Stimulated activated CD4-positive, alpha-beta T cell treated with anti-CD3 and anti-CD28 coated beads, Interleukin-2, amount 100 ng/mL, for 24 hours (primary cell): ENCODE data around the gene MUC6.

ENCODE experiments used
- DNase-seq, 2 donors: peaks; one replicate each; pipeline ENCODE4 v3.0.0-alpha.2; 2020

The MUC6 gene

DNA sequence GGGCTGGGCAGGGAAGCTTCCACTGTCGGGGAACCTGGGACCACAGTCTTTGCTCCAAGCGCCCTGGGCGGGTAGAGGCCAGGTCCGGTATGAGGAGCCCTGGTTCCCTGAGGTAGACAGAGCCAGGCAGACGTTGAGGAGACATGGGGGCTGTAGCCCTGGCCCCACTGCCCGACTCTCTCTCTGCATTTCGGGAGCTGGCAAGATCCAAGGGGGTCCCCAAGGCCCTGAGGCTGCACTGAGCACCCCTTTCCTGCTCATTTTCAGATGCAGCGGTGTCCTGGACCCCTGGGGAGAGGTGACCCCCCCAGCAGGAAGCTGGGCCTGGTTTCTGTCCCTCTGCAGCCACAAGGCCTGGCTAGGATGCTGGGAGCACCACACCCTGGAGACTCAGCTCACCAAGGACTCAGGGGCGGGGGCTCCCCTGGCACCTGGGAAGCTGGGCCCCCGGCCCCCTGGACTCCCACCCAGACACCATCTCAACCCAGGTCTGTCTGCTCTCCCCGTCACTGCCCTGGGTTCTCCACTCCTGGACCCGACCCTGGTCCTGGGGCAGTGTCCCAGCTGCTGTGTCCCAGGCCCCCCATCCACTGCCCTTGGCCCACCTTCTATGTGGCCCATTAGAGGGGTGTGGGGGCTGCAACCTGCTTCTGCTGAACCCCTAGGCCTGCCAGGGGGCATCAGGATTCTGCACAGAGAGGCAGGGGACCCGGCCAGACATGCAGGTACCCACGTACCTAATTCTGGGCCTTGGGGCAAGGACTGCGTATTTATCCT is 15.0 kb upstream of the MUC6 start:
- no peak for DNase-seq

DNA sequence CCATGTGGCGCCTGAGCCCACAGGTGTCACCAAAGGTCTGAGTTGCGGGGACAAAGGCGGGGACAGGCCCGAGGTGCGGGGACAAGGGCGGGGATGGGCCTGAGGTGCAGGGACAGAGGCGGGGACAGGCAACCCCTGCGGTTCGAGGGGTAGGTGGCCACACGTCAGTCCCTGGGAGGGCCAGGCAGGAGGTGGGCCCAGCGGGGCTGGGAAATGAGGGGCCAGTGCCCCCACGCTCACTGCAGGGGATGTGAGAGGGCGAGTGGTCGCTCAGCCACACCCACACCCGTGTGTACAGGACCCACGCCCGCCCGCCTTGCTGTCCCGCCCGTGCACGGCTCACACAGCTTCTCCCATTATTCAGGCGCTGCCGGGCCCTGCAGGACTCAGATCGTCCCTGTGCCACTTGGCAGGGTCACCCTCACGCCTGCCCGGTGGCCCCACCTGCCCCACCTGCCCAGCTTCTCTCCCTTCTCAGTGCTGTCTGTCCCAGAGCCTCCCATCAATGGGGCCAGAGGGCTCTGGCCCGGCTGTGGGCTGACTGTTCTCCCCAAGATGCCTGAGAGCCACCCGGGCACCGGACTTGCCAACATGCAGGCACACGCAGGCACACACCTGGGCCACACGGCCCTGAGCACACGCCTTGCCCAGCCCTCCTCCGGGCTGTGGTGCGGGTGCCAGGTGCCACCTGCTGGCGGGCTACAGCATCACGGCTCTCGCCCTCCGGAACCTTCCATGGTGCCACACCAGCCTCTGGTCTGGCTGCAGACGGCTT is 14.2 kb upstream of the MUC6 start:
- peak; percentile 77 to 80 for DNase-seq

DNA sequence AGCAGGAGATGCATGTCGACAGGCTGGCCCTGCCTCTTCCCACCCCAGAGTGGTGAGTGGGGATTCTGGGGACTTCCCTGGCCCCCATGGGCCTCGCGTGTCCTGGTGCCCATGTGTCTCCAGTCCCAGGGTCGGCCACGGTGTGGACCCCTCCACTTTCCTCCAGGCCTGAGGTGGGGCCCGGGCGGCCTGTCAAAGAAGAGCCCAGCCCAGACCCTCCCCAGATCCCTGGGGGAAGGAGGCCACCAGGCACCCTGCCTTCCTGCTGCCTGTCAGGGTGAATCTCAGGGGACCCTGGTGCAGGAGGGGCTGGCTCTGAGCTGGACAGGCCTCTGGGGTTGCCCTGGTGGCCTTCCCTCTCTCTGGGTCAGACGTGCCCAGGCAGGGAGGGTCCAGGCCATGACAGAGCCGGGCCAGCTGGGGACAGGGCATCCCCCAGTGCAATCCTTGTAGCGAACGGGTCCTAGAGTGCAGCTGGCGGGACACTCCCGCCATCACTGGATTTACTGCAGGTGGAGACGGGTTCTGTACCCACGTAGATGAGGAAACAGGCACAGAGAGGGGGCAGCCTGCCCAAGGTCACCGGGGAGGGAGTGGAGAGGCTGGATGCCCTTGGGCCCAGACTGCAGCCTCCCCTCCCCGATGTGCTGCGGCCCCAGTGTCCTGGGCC is 13.5 kb upstream of the MUC6 start:
- no peak for DNase-seq

DNA sequence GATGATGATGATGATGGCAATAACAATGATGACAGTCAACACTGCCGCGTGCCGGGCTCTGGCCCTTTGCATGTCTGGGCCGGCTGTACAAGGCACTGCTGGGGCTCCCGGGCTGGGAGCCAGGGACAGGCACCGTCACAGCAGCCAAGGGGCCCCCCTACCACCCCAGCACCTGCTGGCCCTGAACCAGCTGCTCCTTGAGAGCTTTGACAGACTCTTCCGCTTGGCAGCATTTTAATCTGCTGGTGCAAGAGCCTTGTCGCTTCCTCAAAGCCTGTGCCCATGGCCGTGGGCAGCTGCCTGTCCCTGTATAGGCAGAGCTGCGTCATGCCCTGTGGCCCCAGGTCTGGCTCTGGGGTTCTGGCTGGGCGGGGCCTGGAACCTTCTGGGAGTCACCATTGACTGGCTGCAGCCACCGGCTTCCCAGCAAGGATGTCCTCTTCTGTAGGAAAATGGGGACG is 12.9 kb upstream of the MUC6 start:
- no peak for DNase-seq

DNA sequence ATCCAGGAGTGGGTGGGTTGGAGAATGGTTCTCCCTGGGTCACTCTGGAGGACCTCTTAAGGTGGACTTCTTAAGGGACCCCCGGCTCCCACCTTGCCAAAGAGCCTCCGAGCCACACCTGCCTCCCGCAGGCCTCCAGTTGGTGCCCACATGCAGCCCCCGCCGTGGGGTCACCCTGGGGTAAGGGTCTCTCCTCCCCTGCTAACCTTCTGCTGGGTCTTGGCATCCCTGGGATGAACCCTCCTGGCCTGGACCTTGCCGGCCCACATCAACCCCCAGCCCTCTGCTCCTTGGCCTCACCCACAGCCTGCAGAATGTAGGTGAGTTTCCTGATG is 12.5 kb upstream of the MUC6 start:
- DNase-seq = no peak

DNA sequence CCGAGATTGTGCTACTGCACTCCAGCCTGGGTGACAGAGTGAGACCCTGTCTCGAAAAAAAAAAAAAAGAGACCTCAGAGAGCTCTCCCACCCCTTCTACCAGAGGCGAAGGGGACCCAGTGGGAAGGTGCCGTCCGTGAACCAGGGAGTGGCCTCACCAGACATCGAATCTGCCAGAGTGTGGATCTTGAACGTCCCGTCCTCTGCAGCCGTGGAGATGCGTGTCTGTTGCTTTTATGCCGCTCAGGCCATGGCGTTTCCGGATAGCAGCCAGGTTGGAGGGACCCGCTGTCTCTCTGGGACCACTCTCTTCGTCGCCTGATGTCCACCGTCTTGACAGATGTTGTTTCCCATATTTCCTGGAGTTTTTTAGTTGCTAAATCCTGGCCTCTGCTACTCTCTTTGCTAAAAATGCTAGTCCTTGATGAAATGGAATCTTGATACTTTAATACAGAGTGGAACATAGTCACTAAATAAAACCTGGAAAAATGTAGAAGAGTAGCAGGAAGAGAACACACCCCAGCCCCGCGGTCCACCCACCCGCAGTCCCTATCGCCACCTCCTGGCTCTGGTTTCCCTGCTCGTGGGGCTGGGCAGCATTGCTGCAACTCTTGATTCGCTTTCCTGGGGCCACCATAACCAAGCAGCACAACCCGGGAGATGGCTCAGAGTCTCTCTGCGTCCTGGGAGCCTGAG is 12.0 kb upstream of the MUC6 start:
- no peak for DNase-seq

DNA sequence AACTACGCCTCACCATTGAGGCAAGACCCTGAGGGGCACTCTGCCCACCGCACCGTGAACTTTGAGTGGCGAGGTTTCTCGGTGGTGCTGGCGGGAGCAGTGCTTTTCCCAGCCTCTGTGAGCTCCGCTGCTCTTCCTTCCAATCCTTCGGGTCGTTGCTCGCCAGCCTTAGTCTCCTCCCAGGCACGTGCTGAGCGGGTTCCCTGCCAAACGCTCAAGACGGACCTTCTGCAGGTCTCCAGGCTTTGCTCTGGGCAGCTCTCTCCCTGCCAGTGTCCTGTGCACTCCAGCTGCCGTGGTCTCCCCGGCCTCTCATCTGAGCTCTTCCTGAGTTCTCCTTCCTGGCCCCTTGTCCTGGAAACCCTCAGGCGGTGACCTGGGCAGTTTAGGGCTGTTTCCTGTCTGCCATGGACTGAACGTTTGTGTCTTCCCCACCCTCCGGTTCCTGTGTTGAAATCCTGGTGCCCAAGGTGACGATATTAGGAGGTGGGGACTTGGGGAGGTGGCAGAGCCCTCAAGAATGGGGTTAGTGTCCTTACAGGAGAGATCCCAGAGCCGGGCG is 11.2 kb upstream of the MUC6 start:
- no peak for DNase-seq

DNA sequence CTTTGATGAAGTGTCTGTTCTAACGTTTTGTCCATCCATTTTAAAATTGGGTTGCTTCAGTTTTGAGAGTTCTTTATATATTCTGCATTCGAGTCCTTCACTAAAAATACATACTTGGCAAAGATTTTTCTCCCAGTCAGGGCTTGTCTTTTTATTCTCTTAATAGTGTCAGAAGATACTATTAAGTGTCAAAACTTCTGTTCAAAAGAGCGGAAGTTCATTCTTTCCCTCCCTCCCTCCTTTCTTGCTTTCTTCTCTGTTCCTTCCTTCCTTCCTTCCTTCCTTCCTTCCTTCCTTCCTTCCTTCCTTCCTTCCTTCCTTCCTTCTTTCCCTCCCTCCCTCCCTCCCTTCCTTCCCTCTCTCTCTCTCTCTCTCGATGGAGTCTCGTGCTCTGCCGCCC is 7.6 kb upstream of the MUC6 start:
- no peak for DNase-seq

DNA sequence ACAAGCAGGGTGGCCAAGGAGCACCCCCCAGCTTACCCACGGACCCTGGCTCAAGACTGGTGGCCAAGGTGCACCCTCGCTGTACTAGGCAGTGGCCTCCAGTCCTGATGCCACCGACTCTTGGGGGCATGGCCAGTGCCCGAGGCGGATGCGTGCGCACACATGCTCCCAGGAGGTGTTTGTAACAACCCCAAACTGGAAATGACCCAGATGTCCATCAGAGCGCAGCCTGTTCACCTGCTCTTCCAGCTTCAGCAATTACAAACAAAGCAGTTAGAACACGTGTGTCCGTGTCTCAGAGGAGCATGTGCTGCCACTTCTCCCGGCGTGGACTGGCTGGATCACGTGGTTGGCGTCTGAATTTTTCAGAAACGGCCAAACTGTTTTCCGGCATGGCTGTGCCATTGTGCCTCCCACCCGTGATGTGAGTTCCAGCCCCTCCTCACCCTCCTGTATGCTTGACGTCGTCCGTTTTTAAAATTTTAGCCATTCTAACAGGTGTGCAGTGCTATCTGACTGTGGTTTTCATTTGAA is 7.1 kb upstream of the MUC6 start:
- no peak for DNase-seq

DNA sequence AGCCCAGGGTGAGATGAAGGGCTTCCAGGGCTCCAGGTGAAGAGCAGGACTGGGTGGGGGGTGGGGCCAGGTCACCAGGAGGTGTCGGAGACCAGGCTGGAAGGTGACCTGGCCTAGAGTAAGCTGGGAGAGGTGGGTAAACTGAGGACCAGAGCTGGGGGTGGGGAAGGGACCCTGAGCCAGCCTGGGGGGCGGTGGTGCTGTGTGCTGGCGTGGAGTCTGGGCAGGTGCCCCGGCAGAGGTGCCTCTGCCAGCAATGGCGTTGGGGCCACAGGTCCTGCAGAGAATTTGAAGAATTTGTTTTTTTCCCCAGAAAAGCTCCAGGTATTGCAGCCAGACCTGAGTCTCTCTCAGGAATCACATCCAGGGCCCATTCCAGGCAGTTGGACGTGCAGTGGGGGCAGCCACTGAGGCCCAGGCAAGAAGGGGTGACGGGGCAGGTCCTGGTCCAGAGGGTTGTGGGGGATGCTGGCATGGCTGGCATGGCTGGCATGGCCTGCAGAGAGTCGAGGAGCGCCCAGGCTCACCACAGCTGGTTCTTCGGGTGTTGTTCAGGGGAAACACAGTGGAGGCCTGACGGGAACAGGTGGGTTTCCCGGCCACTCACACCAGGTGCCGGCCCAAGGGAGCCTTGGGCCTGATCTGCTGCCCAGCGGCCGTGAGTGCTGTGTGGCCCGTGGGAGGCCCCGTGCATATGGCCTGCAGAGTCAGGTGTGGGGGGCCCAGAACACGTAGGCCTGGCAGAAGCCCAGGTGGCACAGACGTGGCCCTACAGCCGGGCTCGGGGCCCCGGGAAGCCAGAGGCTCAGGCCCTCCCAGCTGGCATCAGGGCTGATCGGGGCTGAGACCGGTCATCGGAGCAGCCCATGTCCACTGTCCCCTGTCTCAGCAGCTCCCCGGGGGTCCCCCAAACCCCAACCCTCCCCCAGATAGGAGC is 6.4 kb upstream of the MUC6 start:
- no peak for DNase-seq

DNA sequence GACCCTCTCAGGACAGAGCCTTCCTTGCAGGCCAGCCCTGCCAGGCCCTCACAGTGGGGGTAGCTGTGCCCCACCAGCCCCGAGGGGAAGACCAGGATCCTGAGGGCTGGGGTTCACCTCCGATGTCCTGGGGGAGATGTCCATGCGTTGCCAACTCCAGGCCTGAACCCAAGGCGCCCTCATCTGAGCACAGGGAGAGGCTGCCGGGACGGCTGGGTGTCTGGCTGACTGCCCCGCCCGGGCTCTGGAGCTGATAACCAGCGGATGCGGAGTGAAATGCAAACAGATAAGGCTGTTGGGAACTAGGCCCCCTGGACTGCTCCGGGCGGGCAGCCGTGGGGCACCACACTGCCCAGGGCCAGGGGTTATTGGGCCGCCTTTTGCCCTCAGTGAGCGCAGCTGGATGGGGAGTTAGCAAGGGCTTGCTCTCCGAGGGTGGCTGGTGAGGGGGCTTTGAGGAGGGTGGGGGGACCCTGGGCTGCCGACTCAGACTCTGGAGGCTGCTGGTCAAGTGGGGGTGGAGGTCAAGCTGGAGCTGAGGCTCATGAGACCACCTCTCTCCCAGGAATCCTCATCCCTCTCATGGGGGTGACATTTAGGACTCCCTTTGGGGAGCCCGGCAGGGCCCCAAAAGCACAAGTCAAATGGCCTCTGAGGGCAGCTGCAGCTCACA is 5.6 kb upstream of the MUC6 start:
- no peak for DNase-seq

DNA sequence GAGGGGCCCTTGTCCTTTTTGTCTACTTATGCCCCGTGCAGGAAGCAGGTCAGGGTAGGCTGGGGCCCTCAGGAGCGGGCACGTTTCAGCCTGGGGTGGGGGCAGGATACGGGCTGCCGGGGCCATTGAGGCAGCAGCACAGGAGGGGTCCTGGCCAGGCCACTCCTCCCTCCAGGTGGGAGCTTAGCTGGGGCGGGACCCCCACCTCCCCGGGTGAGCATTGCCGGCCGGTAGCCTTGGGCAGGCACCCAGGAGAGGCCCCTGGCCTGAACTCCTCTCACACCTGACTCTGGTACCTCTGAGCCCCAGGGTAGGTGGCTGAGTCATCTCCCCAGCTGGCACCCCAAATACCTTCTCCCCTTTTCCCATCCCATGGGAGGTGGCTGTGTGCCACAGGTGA is 5.0 kb upstream of the MUC6 start:
- DNase-seq = no peak

DNA sequence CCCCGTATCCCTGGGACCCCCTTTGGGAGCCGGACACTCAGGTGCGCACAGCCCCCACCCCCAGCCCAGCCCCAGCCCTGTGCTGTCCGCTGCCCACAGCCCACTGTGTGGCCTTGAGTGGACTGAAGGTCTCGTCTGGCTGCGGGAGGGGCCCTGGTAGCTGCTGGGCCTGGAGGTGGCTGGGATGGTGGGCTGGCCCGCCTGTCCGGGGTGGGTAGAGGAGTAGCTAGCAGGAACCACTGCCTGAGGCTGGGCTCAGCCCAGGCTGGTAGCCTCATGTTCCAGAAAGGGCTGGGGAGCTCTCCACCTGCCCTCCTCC is 4.6 kb upstream of the MUC6 start:
- no peak for DNase-seq

DNA sequence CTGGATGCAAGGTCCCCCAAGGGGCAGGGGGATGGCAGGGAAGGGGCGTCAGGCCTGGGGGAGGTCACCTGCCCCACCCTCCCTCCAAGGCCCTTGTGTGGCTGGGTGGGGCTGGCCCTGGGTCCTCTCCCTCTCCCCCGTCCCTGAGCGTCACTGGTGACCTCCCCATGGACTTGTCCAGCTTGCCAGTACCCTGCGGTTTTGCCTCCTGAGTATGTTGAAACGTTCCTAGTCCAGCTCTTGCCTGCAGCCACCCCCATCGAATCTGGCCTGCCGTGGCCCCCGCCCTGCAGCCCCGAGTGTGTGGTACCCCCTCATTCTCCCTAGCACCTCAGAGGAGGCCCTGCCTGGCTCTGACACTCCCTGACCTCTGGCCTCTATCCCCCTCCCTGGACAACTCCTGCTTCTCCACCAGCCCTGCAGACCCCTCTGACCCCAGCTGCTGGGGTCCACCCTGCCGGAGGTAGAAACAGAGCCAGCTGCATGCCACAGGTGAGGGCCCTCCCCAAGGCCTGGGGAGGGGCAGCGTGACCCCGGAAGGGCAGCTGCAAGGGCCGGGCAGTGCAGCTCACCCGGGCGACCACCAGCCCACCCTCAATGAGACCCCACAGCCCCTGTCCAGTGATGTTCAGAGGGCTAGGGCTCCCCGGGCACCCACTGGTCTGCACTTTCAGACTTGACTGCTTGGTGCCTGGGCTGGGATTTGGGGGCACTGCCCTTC is 4.1 kb upstream of the MUC6 start:
- no peak for DNase-seq

DNA sequence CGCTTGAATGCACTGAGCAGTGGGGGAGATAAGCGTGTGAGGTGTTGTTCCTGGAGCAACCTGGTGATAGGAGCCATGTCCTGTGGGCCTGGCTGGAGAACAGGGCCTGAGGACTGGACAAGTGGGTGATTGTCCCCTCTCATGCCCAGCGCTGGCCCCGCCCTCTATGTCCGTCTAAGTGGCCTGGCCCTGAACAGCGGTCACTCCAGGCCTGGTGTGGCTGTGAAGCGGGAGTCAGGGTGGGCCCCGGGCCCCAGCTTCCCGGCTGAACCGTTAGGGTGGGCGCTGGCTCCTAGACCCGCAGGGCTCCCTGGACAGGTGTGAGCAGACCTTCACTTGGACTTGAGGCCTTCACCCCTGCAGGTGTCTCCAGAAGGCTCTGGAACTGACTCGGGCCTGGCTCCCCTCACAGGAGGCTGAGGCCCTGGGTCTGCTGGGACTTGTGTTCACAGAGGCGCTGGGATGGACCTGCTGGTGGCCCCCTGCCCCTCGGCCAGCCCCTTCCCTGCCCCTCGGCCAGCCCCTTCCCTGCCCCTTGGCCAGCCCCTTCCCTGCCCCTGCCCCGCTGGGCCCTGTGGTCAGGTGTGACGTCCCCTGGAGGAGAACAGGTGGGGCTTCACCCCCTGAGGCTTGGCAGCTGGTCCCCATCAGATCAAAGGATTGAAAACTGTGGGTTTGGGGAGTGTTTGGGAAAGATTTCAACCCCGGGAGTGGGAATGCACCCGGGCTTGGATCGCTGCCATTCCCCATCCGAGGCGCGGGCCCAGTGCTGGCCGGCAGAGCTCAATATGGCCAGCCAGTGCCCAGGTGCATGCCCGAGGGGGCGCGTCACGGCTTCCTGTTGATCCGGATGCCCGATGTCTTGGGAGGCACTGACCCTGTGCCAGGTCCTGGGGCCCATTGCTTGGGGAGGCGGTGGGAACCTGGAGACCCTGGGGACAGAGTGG is 3.2 kb upstream of the MUC6 start:
- no peak for DNase-seq

DNA sequence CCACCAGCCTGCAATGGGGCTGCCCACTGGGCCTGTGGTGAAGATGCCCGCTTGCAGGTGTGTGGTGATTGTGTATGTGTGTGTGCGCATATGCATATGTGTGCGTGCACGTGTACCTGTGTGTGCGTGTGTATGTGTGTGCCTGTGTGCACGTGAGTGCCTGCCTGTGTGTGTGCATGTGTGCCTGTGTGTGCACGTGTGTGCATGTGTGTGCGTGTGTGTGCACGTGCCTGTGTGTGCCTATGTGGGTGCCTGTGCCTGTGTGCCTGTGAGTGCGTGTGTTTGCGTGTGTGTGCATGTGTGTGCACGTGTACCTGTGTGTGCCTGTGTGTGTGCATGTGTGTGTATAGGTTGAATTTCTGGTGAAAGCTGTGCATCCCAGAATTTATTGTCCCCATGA is 2.4 kb upstream of the MUC6 start:
- DNase-seq = no peak

DNA sequence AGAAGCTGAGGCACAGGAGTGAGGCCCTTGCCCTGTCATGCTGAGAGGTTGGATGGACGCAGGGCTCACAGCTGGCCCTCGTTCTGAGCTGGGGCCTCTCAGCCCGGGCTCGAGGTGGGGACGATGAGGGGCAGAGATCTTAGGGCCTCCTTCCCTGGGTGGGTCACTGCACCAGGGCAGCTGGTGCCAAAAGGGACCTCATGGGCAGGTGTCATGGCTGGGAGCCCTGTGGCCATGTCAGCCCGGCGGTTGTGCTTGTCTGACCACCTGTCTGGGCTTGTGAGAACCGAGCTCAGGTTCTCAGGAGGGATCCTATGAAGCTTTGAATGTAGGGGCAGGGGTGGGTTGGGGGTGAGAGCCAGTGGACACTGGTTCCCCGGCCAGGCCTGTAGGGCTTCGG is 1.8 kb upstream of the MUC6 start:
- no peak for DNase-seq

DNA sequence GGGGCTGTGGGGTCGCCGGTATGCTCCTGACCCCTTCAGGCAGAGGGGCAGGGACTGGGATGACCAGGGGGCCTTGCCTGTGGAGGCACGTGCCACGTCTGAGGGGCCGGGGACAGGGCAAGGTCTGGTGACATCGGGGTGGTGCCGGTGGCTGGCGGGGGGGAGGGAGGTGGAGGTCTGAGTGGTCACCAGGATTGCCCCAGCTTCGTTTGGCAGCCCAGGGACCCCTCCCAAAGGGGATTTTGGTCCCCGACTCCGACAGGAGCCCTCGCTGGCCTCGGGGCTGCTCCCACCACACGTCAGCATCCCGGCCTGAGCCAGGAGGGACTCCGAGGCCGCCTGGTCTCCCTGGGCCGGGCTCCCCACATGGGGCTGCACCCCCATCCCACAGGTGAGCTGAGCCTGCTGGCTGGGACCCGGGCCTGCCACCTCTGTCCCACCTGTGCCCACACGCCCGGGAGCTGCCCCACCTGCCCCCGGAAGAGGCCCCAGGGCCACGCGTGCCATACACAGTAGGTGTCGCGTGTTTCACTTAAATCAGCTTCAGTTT is 1.1 kb upstream of the MUC6 start:
- no peak for DNase-seq

DNA sequence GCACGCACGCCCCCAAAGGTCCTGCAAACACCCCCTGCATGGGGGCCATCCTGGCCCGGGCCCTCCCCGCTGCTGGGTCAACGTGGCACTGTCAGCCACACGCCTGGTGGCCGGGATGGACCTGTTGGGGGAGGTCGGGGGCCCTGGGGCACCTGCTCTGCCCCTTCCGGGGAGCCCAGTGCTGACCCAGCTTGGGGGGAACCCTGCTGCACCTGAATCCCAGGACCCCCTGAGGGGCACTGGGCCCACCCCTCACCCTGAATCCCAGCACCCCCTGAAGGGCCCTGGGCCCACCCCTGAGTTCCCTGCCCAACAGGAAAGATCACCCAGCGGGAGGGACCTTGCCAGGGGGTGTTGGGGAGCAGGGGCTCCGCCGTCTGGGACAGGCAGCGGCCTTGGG is 413 bp upstream of the MUC6 start:
- no peak for DNase-seq
